Retina (tissue), 1 donor: ENCODE data around the gene PDP2.
"Not testable (repeated sequence)": the region's sequence is repeated elsewhere in the genome, so short reads cannot be mapped to it uniquely, and the experiment has no call there.

Source experiments
- DNase-seq: peaks from one replicate; pipeline ENCODE4 v3.0.0-alpha.2; 2016

Gene PDP2

GRCh38 chr16:66921729-66922450 is 41.6 kb downstream of the PDP2 start:
- no peak for DNase-seq

GRCh38 chr16:66923247-66923731 is 43.0 kb downstream of the PDP2 start:
- no peak for DNase-seq

- DNase-seq, result no peak
These were observed 43.6 kb downstream of the PDP2 start for GRCh38 chr16:66923866-66924265.

- peak; percentile 48 for DNase-seq
These were observed 44.4 kb downstream of the PDP2 start for GRCh38 chr16:66924527-66925321.

GRCh38 chr16:66925322-66925840 is 45.1 kb downstream of the PDP2 start, which contains the start of gene RRAD:
TSS of gene RRAD (minus strand) at chr16:66925535. CDS start at chr16:66925179, 356 bp downstream.
- DNase-seq, result no peak

GRCh38 chr16:66926171-66926947 is 46.0 kb downstream of the PDP2 start:
- DNase-seq, result no peak

- DNase-seq, result no peak
These were observed 46.7 kb downstream of the PDP2 start for GRCh38 chr16:66926961-66927436.

GRCh38 chr16:66927918-66928649 is 47.8 kb downstream of the PDP2 start:
- DNase-seq, result no peak

- no peak for DNase-seq
These were observed 48.5 kb downstream of the PDP2 start for GRCh38 chr16:66928702-66929388.

GRCh38 chr16:66930189-66930588 is 49.9 kb downstream of the PDP2 start:
- DNase-seq, result no peak

GRCh38 chr16:66931665-66932064 is 51.4 kb downstream of the PDP2 start:
- DNase-seq, result no peak

- DNase-seq, result no peak
These were observed 51.8 kb downstream of the PDP2 start for GRCh38 chr16:66932076-66932475.

GRCh38 chr16:66933776-66934137 is 53.4 kb downstream of the PDP2 start:
- DNase-seq, result no peak

- peak; percentile 96 for DNase-seq
These were observed 54.0 kb downstream of the PDP2 start, which contains the start of gene CIAO2B for GRCh38 chr16:66934138-66934838. TSS of gene CIAO2B (minus strand) at chr16:66934402. CDS start at chr16:66934364, 38 bp downstream.

- DNase-seq, result not testable (repeated sequence)
These were observed 54.6 kb downstream of the PDP2 start for GRCh38 chr16:66934839-66935313.

GRCh38 chr16:66935314-66936011 is 55.1 kb downstream of the PDP2 start, which contains the start of gene CES2:
TSS of gene CES2 (plus strand) at chr16:66935516. CDS start at chr16:66935636, 120 bp downstream.
- peak; percentile 52 for DNase-seq

GRCh38 chr16:66936462-66936861 is 56.1 kb downstream of the PDP2 start:
- DNase-seq, result no peak

- DNase-seq, result no peak
These were observed 56.7 kb downstream of the PDP2 start for GRCh38 chr16:66936889-66937554.

GRCh38 chr16:66937725-66938337 is 57.5 kb downstream of the PDP2 start:
- no peak for DNase-seq
